GM23248 (cell line): ENCODE data around the gene MAPK8.

Experiments used
- EZH2 ChIP-seq: fragments of 200-600 bp; sonication (generic); IDR thresholded peaks from 2 replicates; pipeline ENCODE4 v1.6.1; 2018; ENCODE audit warnings: antibody characterized with exemption, mild to moderate bottlenecking; ENCODE audit not compliant: insufficient read depth, poor library complexity, severe bottlenecking
- EZH2phosphoT487 ChIP-seq: fragments of 200-600 bp; sonication (generic); IDR thresholded peaks from 2 replicates; pipeline ENCODE4 v1.6.1; 2018; ENCODE audit warnings: antibody characterized with exemption, moderate library complexity, mild to moderate bottlenecking, low read depth; ENCODE audit not compliant: insufficient read depth

DNA sequence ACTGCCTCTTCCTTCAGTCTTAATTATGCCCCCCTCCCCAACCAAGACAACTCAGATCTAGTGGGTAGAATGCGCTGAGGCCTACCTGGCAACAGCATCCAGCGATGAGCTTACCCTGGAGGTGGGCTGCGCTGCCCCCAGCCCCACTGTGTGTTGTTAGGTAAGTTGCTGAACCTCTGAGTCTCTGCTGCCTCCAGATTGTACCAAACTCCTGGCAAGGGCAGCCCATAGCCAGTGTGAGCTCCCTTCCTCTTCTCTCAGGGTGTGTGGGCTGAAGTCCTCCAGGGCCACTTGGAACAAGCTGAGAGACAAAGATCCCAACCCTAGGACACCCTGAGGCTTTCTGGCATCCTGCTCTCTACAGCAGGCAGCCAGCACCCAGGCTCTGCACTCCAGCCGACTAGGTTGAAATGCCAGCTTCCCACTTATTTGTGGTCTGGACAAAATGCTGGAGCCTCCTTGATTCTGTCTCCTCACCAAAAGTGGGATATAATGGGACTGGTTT is 163.1 kb downstream of the MAPK8 start:
- TF ChIP-seq EZH2phosphoT487 (no peak), EZH2 (no peak)
